Liver (tissue), 9 donors: ENCODE results near the gene CRADD. TPM values are rescaled to one million over a fixed set of nuclear protein-coding genes. Genes with fewer than 3 reads are reported as not detected.

Experiments
- DNase-seq: peaks from one replicate; pipeline ENCODE4 v3.0.0-alpha.2; 2017; ENCODE audit warnings: low spot score
- H3K27ac ChIP-seq, 2 donors: one replicate each; pipeline ENCODE4 v1.7.0; 2013; ENCODE audit warnings: inconsistent platforms in 2 of 2, low read length in 2 of 2, control low read depth in 1 of 2, low read depth in 1 of 2, mild to moderate bottlenecking in 1 of 2
- H3K27me3 ChIP-seq, 4 donors: one replicate each; pipeline versions ENCODE4 v1.6.1 to v1.7.0; 2013; ENCODE audit warnings: low read length in 3 of 4, inconsistent platforms in 1 of 4, mild to moderate bottlenecking in 1 of 4, moderate library complexity in 1 of 4; ENCODE audit not compliant: control insufficient read depth in 4 of 4, insufficient read depth in 4 of 4
- H3K36me3 ChIP-seq, 4 donors: one replicate each; pipeline versions ENCODE4 v1.6.1 to v1.7.0; 2013; ENCODE audit warnings: low read length in 3 of 4, mild to moderate bottlenecking in 3 of 4, low read depth in 1 of 4, moderate library complexity in 1 of 4; ENCODE audit not compliant: control insufficient read depth in 4 of 4, insufficient read depth in 3 of 4
- H3K4me1 ChIP-seq, 4 donors: one replicate each; pipeline versions ENCODE4 v1.6.1 to v1.7.0; 2013; ENCODE audit warnings: low read length in 3 of 4, mild to moderate bottlenecking in 3 of 4, moderate library complexity in 1 of 4; ENCODE audit not compliant: control insufficient read depth in 4 of 4, insufficient read depth in 4 of 4
- H3K4me3 ChIP-seq, 3 donors: one replicate each; pipeline versions ENCODE4 v1.6.1 to v1.7.0; 2013; ENCODE audit warnings: low read length in 3 of 3, control low read depth in 1 of 3, low read depth in 1 of 3, mild to moderate bottlenecking in 1 of 3
- H3K9ac ChIP-seq, 2 donors: one replicate each; pipeline ENCODE4 v1.7.0; 2013; ENCODE audit warnings: low read length in 2 of 2, mild to moderate bottlenecking in 2 of 2, moderate library complexity in 2 of 2, control low read depth in 1 of 2, low read depth in 1 of 2
- H3K9me3 ChIP-seq, 4 donors: one replicate each; pipeline versions ENCODE4 v1.6.1 to v1.7.0; 2013; ENCODE audit warnings: low read length in 3 of 4; ENCODE audit not compliant: control insufficient read depth in 4 of 4
- ATF3 ChIP-seq: IDR thresholded peaks from 2 replicates; pipeline ENCODE4 v1.6.1; 2016; ENCODE audit warnings: antibody characterized with exemption
- EGR1 ChIP-seq, 2 donors: IDR thresholded peaks; 2 replicates each; pipeline ENCODE4 v1.6.1; 2016 to 2018; ENCODE audit warnings: antibody characterized with exemption in 2 of 2, low read depth in 2 of 2
- FOXA1 ChIP-seq: IDR thresholded peaks from 2 replicates; pipeline ENCODE4 v1.6.1; 2016; ENCODE audit warnings: antibody characterized with exemption
- HNF4A ChIP-seq, 2 donors: conservative IDR thresholded peaks; 2 replicates each; pipeline ENCODE4 v1.6.1; 2016; ENCODE audit warnings: antibody characterized with exemption in 2 of 2, mild to moderate bottlenecking in 2 of 2
- HNF4G ChIP-seq: IDR thresholded peaks from 2 replicates; pipeline ENCODE4 v1.6.1; 2016; ENCODE audit warnings: antibody characterized with exemption
- JUND ChIP-seq, 2 donors: IDR thresholded peaks; 2 replicates each; pipeline ENCODE4 v1.6.1; 2016; ENCODE audit warnings: antibody characterized with exemption in 2 of 2
- MAX ChIP-seq: IDR thresholded peaks from 2 replicates; pipeline ENCODE4 v1.6.1; 2016; ENCODE audit warnings: antibody characterized with exemption
- NR2F2 ChIP-seq: IDR thresholded peaks from 2 replicates; pipeline ENCODE4 v1.6.1; 2016; ENCODE audit warnings: antibody characterized with exemption
- RAD21 ChIP-seq, 2 donors: IDR thresholded peaks; 2 replicates each; pipeline ENCODE4 v1.6.1; 2016; ENCODE audit warnings: antibody characterized with exemption in 2 of 2, mild to moderate bottlenecking in 2 of 2
- REST ChIP-seq: IDR thresholded peaks from 2 replicates; pipeline ENCODE4 v1.6.1; 2016; ENCODE audit warnings: antibody characterized with exemption, mild to moderate bottlenecking
- RXRA ChIP-seq, 2 donors: IDR thresholded peaks; 2 replicates each; pipeline ENCODE4 v1.6.1; 2017 to 2018; ENCODE audit warnings: antibody characterized with exemption in 2 of 2, mild to moderate bottlenecking in 1 of 2
- TAF1 ChIP-seq: conservative IDR thresholded peaks from 2 replicates; pipeline ENCODE4 v1.6.1; 2016; ENCODE audit warnings: antibody characterized with exemption, mild to moderate bottlenecking
- ZBTB33 ChIP-seq: IDR thresholded peaks from 2 replicates; pipeline ENCODE4 v1.6.1; 2016; ENCODE audit warnings: antibody characterized with exemption
- WGBS: extraction: QIAGEN DNeasy Blood & Tissue Kit; methylation state at CpG from one replicate; pipeline ENCODE4 v1.1.7; 2013; 5-methylcytosine and 5-hydroxymethylcytosine counted together
- polyA plus RNA-seq, 2 donors: library from polyadenylated mRNA; stranded (reverse) in 1 of 2; unstranded in 1 of 2; fragments of 200-250 nt in 1 of 2; fragments of >200 nt in 1 of 2; fragmentation: Nextera tagmentation in 1 of 2; extraction: Ambion mirVana in 1 of 2; gene quantifications; one replicate each; pipeline versions ENCODE4 v1.2.1 to v1.2.3, GENCODE V29; 2013 to 2015
- total RNA-seq, 2 donors: library from RNA; depleted of rRNA; stranded (reverse); fragments of >200 nt; gene quantifications; one replicate each; pipeline ENCODE4 v1.2.3, GENCODE V29; 2014
- TF ChIP-seq, protein P1 (sequence below): fragments of 150-350 bp; IDR thresholded peaks from 2 replicates; pipeline ENCODE4 v1.5.1; 2017; ENCODE audit warnings: improper control_type of control experiment, low read depth, low read length; ENCODE audit not compliant: missing input control
- donor health status: healthy.
- donor health status: healthy.
- donor health status: healthy.
- donor health status: healthy.
- donor health status: healthy.

CRADD gene
- total and polyA plus RNA-seq, 4 donors, result 19.4 to 48.9 (median 29.6) TPM

DNA sequence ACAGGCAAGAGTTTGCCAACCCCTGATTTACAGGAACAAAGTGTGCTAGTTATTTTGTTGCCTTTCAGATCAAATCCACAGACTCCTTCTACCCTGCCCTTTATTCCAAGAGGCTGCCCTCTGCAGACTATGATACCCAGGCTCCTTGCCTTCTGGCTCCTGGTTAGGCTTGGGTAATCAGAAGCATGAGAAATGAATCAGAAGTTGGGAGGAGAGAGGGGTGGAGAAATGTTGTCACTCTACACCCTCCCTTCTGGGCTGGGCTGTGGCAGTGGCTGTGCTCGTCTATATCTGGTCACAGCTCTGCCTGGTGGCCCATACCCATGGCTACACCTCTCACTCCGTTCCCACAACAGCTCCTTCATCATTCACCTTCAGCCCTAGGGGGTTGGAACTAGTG, 266.6 kb downstream of the CRADD start (continued):
- TF ChIP-seq REST (no peak), RXRA (IDR thresholded peaks at IDR 0.05) (no peak), EGR1 (IDR thresholded peaks at IDR 0.05; ENCODE audit: low read depth in 2 of 2) (no peak), RAD21 (IDR thresholded peaks at IDR 0.05) (no peak), ZBTB33 (no peak), JUND (IDR thresholded peaks at IDR 0.05) (no peak), ATF3 (no peak)

GRCh38 chr12:93944201-93944600, 267.0 kb downstream of the CRADD start:
- no peak overlapping the region for H3K9ac ChIP-seq
- TF ChIP-seq TAF1 (no peak), ZBTB33 (no peak), RXRA (IDR thresholded peaks at IDR 0.05) (no peak), HNF4G (no peak), ATF3 (no peak), HNF4A (conservative IDR thresholded peaks at IDR 0.05) (no peak), NR2F2 (no peak), FOXA1 (no peak), RAD21 (IDR thresholded peaks at IDR 0.05) (no peak), REST (no peak), MAX (no peak)
- TF ChIP-seq, protein P1, sequence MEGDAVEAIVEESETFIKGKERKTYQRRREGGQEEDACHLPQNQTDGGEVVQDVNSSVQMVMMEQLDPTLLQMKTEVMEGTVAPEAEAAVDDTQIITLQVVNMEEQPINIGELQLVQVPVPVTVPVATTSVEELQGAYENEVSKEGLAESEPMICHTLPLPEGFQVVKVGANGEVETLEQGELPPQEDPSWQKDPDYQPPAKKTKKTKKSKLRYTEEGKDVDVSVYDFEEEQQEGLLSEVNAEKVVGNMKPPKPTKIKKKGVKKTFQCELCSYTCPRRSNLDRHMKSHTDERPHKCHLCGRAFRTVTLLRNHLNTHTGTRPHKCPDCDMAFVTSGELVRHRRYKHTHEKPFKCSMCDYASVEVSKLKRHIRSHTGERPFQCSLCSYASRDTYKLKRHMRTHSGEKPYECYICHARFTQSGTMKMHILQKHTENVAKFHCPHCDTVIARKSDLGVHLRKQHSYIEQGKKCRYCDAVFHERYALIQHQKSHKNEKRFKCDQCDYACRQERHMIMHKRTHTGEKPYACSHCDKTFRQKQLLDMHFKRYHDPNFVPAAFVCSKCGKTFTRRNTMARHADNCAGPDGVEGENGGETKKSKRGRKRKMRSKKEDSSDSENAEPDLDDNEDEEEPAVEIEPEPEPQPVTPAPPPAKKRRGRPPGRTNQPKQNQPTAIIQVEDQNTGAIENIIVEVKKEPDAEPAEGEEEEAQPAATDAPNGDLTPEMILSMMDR, result no peak
- no peaks in the 10 kb centered on the region for H3K27me3 ChIP-seq
- H3K27ac ChIP-seq, result no peak overlapping the region
- no peaks in the 10 kb centered on the region for H3K9me3 ChIP-seq
- H3K4me1 ChIP-seq, result no peaks in the 10 kb centered on the region
- H3K36me3 ChIP-seq, result no peaks in the 10 kb centered on the region
- DNase-seq, result no peak
- 79% methylated on average over 8 of the region's 8 CpGs for WGBS
- no peak overlapping the region for H3K4me3 ChIP-seq
